ENCODE results near the gene TSN. TPM values are rescaled to one million over a fixed set of nuclear protein-coding genes. Genes with fewer than 3 reads are reported as not detected.
"Not testable (repeated sequence)": the region's sequence is repeated elsewhere in the genome, so short reads cannot be mapped to it uniquely, and the experiment has no call there.

TSN gene
- total RNA-seq, 1 experiment from 2014 or later = 70.4 TPM

GRCh38 chr2:121731366-121731765, 24.1 kb upstream of the TSN start:
- Histone ChIP-seq H3K27ac (no peak overlapping the region), H3K9me3 (ENCODE audit: insufficient read depth, low read depth) (no peaks in the 10 kb centered on the region), H3F3A (ENCODE audit: insufficient read depth, low read depth) (peaks cover 35% of the 10 kb centered on the region; the same call in 1 of the 2 replicates), H4K20me1 (ENCODE audit: insufficient read depth) (peaks cover 19% of the 10 kb centered on the region; the same call in 1 of the 2 replicates), H2AFZ (no peak overlapping the region), H3K4me3 (no peak overlapping the region), H3K4me1 (replicated peaks; ENCODE audit: insufficient read depth) (peaks cover 10% of the 10 kb centered on the region), H3K9me2 (ENCODE audit: insufficient read depth) (no peaks in the 10 kb centered on the region), H3K4me2 (no peak overlapping the region), H3K27me3 (ENCODE audit: insufficient read depth, low read depth) (no peaks in the 10 kb centered on the region), H3K79me2 (ENCODE audit: low read depth) (peaks cover 43% of the 10 kb centered on the region), H3K36me3 (ENCODE audit: low read depth) (peaks cover 77% of the 10 kb centered on the region)
- BruUV-seq (replicated peaks) = no TSS peak
- ChIA-PET CTCF (no interaction called here), POLR2A (ENCODE audit: unreplicated experiment) (interaction anchor here (0.6 kb wide), 2 partner anchors 35 to 323 kb away, joined by 4 to 6 read pairs; no protein-coding TSS in a partner anchor)
- TF ChIP-seq CTCF (conservative IDR thresholded peaks at IDR 0.05) = no peak
- TF ChIP-seq EZH2 (IDR thresholded peaks at IDR 0.05; ENCODE audit: low read depth) = no peak
- intact Hi-C loops (cut with micrococcal nuclease; ENCODE audit: unreplicated experiment) = no loop called here
- DNase-seq = no peak

GRCh38 chr2:121734544-121734943, 20.9 kb upstream of the TSN start:
- CTCF ChIA-PET; intact Hi-C loops (cut with micrococcal nuclease; ENCODE audit: unreplicated experiment); DNase-seq; H3K9me2 ChIP-seq (ENCODE audit: insufficient read depth); H2AFZ ChIP-seq; H3K4me1 ChIP-seq (replicated peaks; ENCODE audit: insufficient read depth); H3K9me3 ChIP-seq (ENCODE audit: insufficient read depth, low read depth); H3K27ac ChIP-seq; H3K27me3 ChIP-seq (ENCODE audit: insufficient read depth, low read depth); POLR2A ChIA-PET (ENCODE audit: unreplicated experiment); BruUV-seq (replicated peaks): not testable (repeated sequence)
- Histone ChIP-seq H3K4me2 (peak overlapping the region; percentile 83), H3K4me3 (peak overlapping the region; percentile 82; the same call in 1 of the 2 replicates), H4K20me1 (ENCODE audit: insufficient read depth) (peaks cover 19% of the 10 kb centered on the region; the same call in 1 of the 2 replicates), H3F3A (ENCODE audit: insufficient read depth, low read depth) (peaks cover 22% of the 10 kb centered on the region; the same call in 1 of the 2 replicates), H3K79me2 (ENCODE audit: low read depth) (peaks cover 46% of the 10 kb centered on the region), H3K36me3 (ENCODE audit: low read depth) (peaks cover 53% of the 10 kb centered on the region)

- Histone ChIP-seq H3K79me2 (ENCODE audit: low read depth) (peaks cover 46% of the 10 kb centered on the region), H3K36me3 (ENCODE audit: low read depth) (peaks cover 42% of the 10 kb centered on the region), H2AFZ (peak overlapping the region; percentile 94), H3K4me2 (peak overlapping the region; percentile 83), H3K4me1 (replicated peaks; ENCODE audit: insufficient read depth) (peaks cover 10% of the 10 kb centered on the region), H3K9me3 (ENCODE audit: insufficient read depth, low read depth) (no peaks in the 10 kb centered on the region), H3K4me3 (peak overlapping the region; percentile 82), H3K27me3 (ENCODE audit: insufficient read depth, low read depth) (no peaks in the 10 kb centered on the region), H3K9me2 (ENCODE audit: insufficient read depth) (no peaks in the 10 kb centered on the region), H4K20me1 (ENCODE audit: insufficient read depth) (peaks cover 19% of the 10 kb centered on the region; the same call in 1 of the 2 replicates), H3F3A (ENCODE audit: insufficient read depth, low read depth) (peaks cover 17% of the 10 kb centered on the region; the same call in 1 of the 2 replicates), H3K27ac (peak overlapping the region; percentile 44; the same call in 1 of the 2 replicates)
- CTCF ChIA-PET = interaction anchor here (0.8 kb wide), 1 partner anchor 205 kb away, joined by 3 read pairs; the partner anchor contains the start of gene RNU4ATAC
- TF ChIP-seq CTCF (conservative IDR thresholded peaks at IDR 0.05) = no peak; the same call in 1 of the 2 replicates
- TF ChIP-seq EZH2 (IDR thresholded peaks at IDR 0.05; ENCODE audit: low read depth) = no peak
- POLR2A ChIA-PET (ENCODE audit: unreplicated experiment) = interaction anchor here (0.6 to 0.8 kb wide), 2 partner anchors 344 to 372 kb away, joined by 3 to 8 read pairs; no protein-coding TSS in a partner anchor
- peak in 1 of 2 experiments; percentile 38 for DNase-seq
- intact Hi-C loops (cut with micrococcal nuclease; ENCODE audit: unreplicated experiment) = loop anchor here (2.0 kb wide), 1 partner anchor 19 kb away; the partner anchor contains the start of gene TSN
- BruUV-seq (replicated peaks) = no TSS peak
These were observed 19.9 kb upstream of the TSN start for GRCh38 chr2:121735518-121736074.

Data from PC-9 (cell line).